ENCODE results near the gene OXT.

Gene OXT

GRCh38 chr20:3088031-3088430, 16.6 kb downstream of the OXT start:
- DNase-seq, result no peak

- DNase-seq, result no peak
Observed at GRCh38 chr20:3090565-3090964, 19.1 kb downstream of the OXT start.

- peak; percentile 59 for DNase-seq
Observed at GRCh38 chr20:3092611-3093379, 21.4 kb downstream of the OXT start.

GRCh38 chr20:3093861-3094361, 22.5 kb downstream of the OXT start:
- no peak for DNase-seq

GRCh38 chr20:3094848-3095629, 23.6 kb downstream of the OXT start:
- DNase-seq, result no peak

- no peak for DNase-seq
Observed at GRCh38 chr20:3100480-3100879, 29.1 kb downstream of the OXT start.

- no peak for DNase-seq
Observed at GRCh38 chr20:3101251-3101650, 29.8 kb downstream of the OXT start.

GRCh38 chr20:3101737-3102574, 30.5 kb downstream of the OXT start:
- no peak for DNase-seq

- DNase-seq, result no peak
Observed at GRCh38 chr20:3102575-3103368, 31.4 kb downstream of the OXT start.

- no peak for DNase-seq
Observed at GRCh38 chr20:3103369-3104032, 32.1 kb downstream of the OXT start.

- DNase-seq, result no peak
Observed at GRCh38 chr20:3105256-3106137, 34.1 kb downstream of the OXT start.

GRCh38 chr20:3106185-3106584, 34.8 kb downstream of the OXT start:
- no peak for DNase-seq

GRCh38 chr20:3106658-3107463, 35.4 kb downstream of the OXT start:
- DNase-seq, result no peak

GRCh38 chr20:3107464-3108025, 36.1 kb downstream of the OXT start:
- no peak for DNase-seq

GRCh38 chr20:3109350-3110302, 38.2 kb downstream of the OXT start:
- DNase-seq, result no peak

- no peak for DNase-seq
Observed at GRCh38 chr20:3111507-3111906, 40.1 kb downstream of the OXT start.

- DNase-seq, result no peak
Observed at GRCh38 chr20:3111995-3112394, 40.6 kb downstream of the OXT start.

All from right hindlimb (tissue), 1 donor.